Measurements from ENCODE around the gene HS3ST4. TPM values are rescaled to one million over a fixed set of nuclear protein-coding genes. Genes with fewer than 3 reads are reported as not detected.

HS3ST4 gene
- total RNA-seq, 1 donor from 2014 or later: 12.6 TPM

GRCh38 chr16:26139884-26140283 is 448.1 kb downstream of the HS3ST4 start:
- Mint-ChIP-seq H3K4me3 (no peak overlapping the region), H3K4me1 (peaks cover 31% of the 10 kb centered on the region), H3K36me3 (no peaks in the 10 kb centered on the region), H3K27me3 (ENCODE audit: low read depth) (no peaks in the 10 kb centered on the region), H3K9me3 (peaks cover 9% of the 10 kb centered on the region), H3K27ac (no peak overlapping the region)
- no peak for DNase-seq (ENCODE audit: low spot score in 2 of 2, unreplicated experiment in 2 of 2)
- no peak for TF ChIP-seq CTCF (IDR thresholded peaks at IDR 0.05; ENCODE audit: unreplicated experiment)

GRCh38 chr16:26149364-26150190 is 457.8 kb downstream of the HS3ST4 start:
- Mint-ChIP-seq H3K9me3 (peaks cover 6% of the 10 kb centered on the region), H3K36me3 (no peaks in the 10 kb centered on the region), H3K4me1 (peaks cover 34% of the 10 kb centered on the region), H3K27ac (peak overlapping the region; percentile 80), H3K27me3 (ENCODE audit: low read depth) (no peaks in the 10 kb centered on the region), H3K4me3 (no peak overlapping the region)
- DNase-seq (ENCODE audit: low spot score in 2 of 2, unreplicated experiment in 2 of 2): no peak
- no peak for TF ChIP-seq CTCF (IDR thresholded peaks at IDR 0.05; ENCODE audit: unreplicated experiment)

GRCh38 chr16:26155221-26155620 is 463.5 kb downstream of the HS3ST4 start:
- H3K4me3 Mint-ChIP-seq: no peak overlapping the region

DNA sequence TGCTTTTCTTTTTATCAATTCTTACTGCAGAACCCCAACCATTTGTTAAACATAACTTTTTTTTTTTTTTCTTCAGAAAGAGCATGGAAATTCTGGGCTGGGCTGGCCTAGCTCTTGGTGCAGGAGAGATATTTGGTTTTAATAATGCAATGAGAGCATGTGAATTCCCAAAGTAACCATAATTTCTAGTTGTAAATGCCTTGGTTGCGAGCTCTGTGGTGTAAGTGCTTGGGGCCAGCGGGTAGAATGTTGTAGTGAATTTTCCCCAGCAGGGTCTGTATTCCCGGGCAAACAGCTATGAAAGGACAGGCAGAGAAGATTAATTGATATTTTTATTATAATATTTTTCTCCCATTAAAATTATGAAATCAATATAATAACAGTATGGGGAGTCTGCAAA is 465.6 kb downstream of the HS3ST4 start:
- no peaks in the 10 kb centered on the region for H3K36me3 Mint-ChIP-seq
- peaks cover 23% of the 10 kb centered on the region for H3K4me1 Mint-ChIP-seq
- no peak overlapping the region for H3K27ac Mint-ChIP-seq
- no peak for TF ChIP-seq CTCF (IDR thresholded peaks at IDR 0.05; ENCODE audit: unreplicated experiment)
- no peak for DNase-seq (ENCODE audit: low spot score in 2 of 2, unreplicated experiment in 2 of 2)
- H3K4me3 Mint-ChIP-seq: no peak overlapping the region
- H3K9me3 Mint-ChIP-seq: peaks cover 5% of the 10 kb centered on the region
- no peaks in the 10 kb centered on the region for H3K27me3 Mint-ChIP-seq (ENCODE audit: low read depth)

More at GRCh38 chr16:26155221-26155620, 463.5 kb downstream of the HS3ST4 start:
- peaks cover 5% of the 10 kb centered on the region for H3K9me3 Mint-ChIP-seq
- H3K36me3 Mint-ChIP-seq: no peaks in the 10 kb centered on the region
- no peak for DNase-seq (ENCODE audit: low spot score in 2 of 2, unreplicated experiment in 2 of 2)
- no peaks in the 10 kb centered on the region for H3K27me3 Mint-ChIP-seq (ENCODE audit: low read depth)
- H3K27ac Mint-ChIP-seq: no peak overlapping the region
- no peak for TF ChIP-seq CTCF (IDR thresholded peaks at IDR 0.05; ENCODE audit: unreplicated experiment)
- peaks cover 32% of the 10 kb centered on the region for H3K4me1 Mint-ChIP-seq

GRCh38 chr16:26158142-26158759 is 466.5 kb downstream of the HS3ST4 start:
- Mint-ChIP-seq H3K27ac (no peak overlapping the region), H3K4me3 (no peak overlapping the region), H3K9me3 (peaks cover 5% of the 10 kb centered on the region), H3K36me3 (no peaks in the 10 kb centered on the region), H3K4me1 (peaks cover 23% of the 10 kb centered on the region), H3K27me3 (ENCODE audit: low read depth) (no peaks in the 10 kb centered on the region)
- TF ChIP-seq CTCF (IDR thresholded peaks at IDR 0.05; ENCODE audit: unreplicated experiment): no peak
- DNase-seq (ENCODE audit: low spot score in 2 of 2, unreplicated experiment in 2 of 2): no peak

All from mesothelial cell of epicardium (in vitro differentiated cells).